ENCODE measurements around the gene BBS4.
"Not testable (repeated sequence)": the region's sequence is repeated elsewhere in the genome, so short reads cannot be mapped to it uniquely, and the experiment has no call there.

DNA sequence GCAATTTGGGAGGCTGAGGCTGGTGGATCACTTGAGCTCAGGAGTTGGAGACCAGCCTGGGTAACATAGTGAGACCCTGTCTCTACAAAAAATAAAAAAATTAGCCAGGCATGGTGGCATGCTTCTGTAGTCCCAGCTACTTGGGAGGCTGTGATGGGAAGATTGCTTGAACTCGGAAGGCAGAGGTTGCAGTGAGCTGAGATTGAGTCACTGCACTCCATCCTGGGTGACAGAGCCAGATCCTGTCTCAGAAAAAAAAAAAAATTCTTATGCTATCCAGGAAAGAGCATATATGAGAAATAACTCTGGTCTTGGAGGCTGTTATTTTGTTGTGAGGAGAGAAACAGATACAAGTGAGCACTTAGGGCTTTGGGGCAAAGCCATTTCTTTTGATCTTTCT is 42.2 kb downstream of the BBS4 start:
- TF ChIP-seq, protein P1, sequence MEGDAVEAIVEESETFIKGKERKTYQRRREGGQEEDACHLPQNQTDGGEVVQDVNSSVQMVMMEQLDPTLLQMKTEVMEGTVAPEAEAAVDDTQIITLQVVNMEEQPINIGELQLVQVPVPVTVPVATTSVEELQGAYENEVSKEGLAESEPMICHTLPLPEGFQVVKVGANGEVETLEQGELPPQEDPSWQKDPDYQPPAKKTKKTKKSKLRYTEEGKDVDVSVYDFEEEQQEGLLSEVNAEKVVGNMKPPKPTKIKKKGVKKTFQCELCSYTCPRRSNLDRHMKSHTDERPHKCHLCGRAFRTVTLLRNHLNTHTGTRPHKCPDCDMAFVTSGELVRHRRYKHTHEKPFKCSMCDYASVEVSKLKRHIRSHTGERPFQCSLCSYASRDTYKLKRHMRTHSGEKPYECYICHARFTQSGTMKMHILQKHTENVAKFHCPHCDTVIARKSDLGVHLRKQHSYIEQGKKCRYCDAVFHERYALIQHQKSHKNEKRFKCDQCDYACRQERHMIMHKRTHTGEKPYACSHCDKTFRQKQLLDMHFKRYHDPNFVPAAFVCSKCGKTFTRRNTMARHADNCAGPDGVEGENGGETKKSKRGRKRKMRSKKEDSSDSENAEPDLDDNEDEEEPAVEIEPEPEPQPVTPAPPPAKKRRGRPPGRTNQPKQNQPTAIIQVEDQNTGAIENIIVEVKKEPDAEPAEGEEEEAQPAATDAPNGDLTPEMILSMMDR (conservative IDR thresholded peaks at IDR 0.05) = not testable (repeated sequence)
- TF ChIP-seq EZH2 (IDR thresholded peaks at IDR 0.05; ENCODE audit: low read depth) = not testable (repeated sequence)

All from PC-9 (cell line).